Measurements from ENCODE around the gene WDR4. TPM values are rescaled to one million over a fixed set of nuclear protein-coding genes. Genes with fewer than 3 reads are reported as not detected.

Gene WDR4
- total and polyA plus RNA-seq, 2 experiments from 2014 or later, result 8.8 to 9.3 TPM

DNA sequence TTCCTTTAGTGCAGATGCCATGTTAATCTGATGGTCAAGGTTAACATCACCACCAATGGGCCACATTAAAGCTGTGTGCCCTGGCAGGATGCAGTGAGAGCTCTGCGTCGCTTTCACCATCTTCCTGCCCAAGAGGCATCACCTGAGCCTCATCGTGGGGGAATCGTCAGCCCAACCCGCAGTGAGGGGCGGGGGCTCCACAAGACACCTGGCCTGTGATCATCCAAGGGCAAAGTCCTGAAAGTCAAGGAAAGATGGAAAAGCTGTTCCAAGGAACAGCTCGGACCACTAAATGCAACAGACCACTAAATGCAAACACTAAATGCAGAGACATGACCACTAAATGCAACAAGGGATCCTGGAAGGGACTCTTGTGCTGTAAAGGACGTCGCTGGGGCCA is 49.9 kb downstream of the WDR4 start:
- TF ChIP-seq, protein P1, sequence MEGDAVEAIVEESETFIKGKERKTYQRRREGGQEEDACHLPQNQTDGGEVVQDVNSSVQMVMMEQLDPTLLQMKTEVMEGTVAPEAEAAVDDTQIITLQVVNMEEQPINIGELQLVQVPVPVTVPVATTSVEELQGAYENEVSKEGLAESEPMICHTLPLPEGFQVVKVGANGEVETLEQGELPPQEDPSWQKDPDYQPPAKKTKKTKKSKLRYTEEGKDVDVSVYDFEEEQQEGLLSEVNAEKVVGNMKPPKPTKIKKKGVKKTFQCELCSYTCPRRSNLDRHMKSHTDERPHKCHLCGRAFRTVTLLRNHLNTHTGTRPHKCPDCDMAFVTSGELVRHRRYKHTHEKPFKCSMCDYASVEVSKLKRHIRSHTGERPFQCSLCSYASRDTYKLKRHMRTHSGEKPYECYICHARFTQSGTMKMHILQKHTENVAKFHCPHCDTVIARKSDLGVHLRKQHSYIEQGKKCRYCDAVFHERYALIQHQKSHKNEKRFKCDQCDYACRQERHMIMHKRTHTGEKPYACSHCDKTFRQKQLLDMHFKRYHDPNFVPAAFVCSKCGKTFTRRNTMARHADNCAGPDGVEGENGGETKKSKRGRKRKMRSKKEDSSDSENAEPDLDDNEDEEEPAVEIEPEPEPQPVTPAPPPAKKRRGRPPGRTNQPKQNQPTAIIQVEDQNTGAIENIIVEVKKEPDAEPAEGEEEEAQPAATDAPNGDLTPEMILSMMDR (IDR thresholded peaks at IDR 0.05; ENCODE audit: low read depth, low read length), result no peak

DNA sequence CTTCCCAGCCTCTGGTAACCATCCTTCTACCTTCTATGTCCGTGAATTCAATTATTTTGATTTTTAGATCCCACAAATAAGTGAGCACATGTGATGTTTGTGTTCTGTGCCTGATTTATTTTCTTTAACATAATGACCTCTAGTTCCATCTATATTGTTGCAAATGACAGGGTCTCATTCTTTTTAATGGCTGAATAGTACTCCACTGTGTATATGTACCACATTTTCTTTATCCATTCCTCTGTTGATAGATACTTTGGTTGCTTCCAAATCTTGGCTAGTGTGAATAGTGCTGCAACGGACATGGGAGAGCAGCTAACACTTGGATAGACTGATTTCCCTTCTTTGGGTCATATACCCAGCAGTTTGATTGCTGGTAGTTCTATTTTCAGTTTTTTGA is 51.8 kb downstream of the WDR4 start:
- no peaks in the 10 kb centered on the region for H3K9me3 ChIP-seq (ENCODE audit: low read depth)
- TF ChIP-seq, protein P1 (IDR thresholded peaks at IDR 0.05; ENCODE audit: low read depth, low read length), result no peak
- H3K27ac ChIP-seq, result no peak overlapping the region
- H3K27me3 ChIP-seq, result no peaks in the 10 kb centered on the region
- no peak for DNase-seq (ENCODE audit: low read depth in 1 of 2, low spot score in 1 of 2)
- no peaks in the 10 kb centered on the region for H3K36me3 ChIP-seq
- peaks cover 7% of the 10 kb centered on the region for H3K4me1 ChIP-seq (ENCODE audit: low read depth)
- H3K4me3 ChIP-seq, result no peak overlapping the region

More for the DNA sequence above, 49.9 kb downstream of the WDR4 start:
- Histone ChIP-seq H3K27ac (no peak overlapping the region), H3K9me3 (ENCODE audit: low read depth) (no peaks in the 10 kb centered on the region), H3K36me3 (no peaks in the 10 kb centered on the region), H3K27me3 (no peaks in the 10 kb centered on the region), H3K4me1 (ENCODE audit: low read depth) (no peaks in the 10 kb centered on the region), H3K4me3 (no peak overlapping the region)
- no peak for DNase-seq (ENCODE audit: low read depth in 1 of 2, low spot score in 1 of 2)

- Histone ChIP-seq H3K36me3 (no peaks in the 10 kb centered on the region), H3K27ac (no peak overlapping the region)
Measured at GRCh38 chr21:42820616-42821465, 58.5 kb downstream of the WDR4 start.

DNA sequence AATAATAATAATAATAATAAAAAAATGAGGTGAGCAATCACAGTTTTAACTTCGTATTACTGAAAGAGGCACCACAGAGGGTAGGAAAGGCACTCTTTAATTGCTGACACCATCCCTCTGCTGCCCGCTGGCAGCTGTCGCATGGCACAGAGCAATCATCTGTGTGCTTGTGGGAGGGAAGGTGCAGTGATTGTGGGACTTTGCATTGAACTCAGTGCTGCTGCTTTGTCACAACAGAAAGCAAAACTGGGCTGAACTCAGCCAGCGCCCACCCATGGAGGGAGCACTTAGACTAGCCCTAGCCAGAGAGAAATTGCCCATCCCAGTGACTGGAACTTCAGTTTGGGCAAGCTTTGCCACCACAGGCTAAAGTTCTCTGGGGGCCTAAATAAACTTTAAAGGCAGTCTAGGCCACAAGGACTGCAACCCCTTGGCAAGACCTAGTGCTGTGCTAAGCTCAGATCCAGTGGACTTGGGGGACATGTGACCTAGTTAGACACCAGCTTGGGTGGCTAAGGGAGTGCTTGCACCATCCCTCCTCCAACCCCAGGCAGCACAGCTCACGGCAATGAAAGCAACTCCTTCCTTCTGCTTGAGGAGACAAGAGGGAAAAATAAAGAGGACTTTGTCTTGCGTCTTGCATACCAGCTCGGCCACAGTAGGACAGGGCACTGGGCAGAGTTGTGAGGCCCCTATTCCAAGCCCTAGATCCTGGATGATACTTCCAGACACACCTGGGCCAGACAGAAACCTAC is 59.3 kb downstream of the WDR4 start:
- H3K4me3 ChIP-seq, result no peak overlapping the region
- H3K27ac ChIP-seq, result no peak overlapping the region
- no peaks in the 10 kb centered on the region for H3K9me3 ChIP-seq (ENCODE audit: low read depth)
- H3K4me1 ChIP-seq (ENCODE audit: low read depth), result peaks cover 7% of the 10 kb centered on the region
- no peak for DNase-seq (ENCODE audit: low read depth in 1 of 2, low spot score in 1 of 2)
- H3K36me3 ChIP-seq, result no peaks in the 10 kb centered on the region
- H3K27me3 ChIP-seq, result no peaks in the 10 kb centered on the region
- TF ChIP-seq, protein P1 (IDR thresholded peaks at IDR 0.05; ENCODE audit: low read depth, low read length), result no peak

More at GRCh38 chr21:42820616-42821465, 58.5 kb downstream of the WDR4 start:
- Histone ChIP-seq H3K4me3 (no peak overlapping the region), H3K4me1 (ENCODE audit: low read depth) (peaks cover 7% of the 10 kb centered on the region), H3K9me3 (ENCODE audit: low read depth) (no peaks in the 10 kb centered on the region), H3K27me3 (no peaks in the 10 kb centered on the region)
- no peak for DNase-seq (ENCODE audit: low read depth in 1 of 2, low spot score in 1 of 2)
- TF ChIP-seq, protein P1 (IDR thresholded peaks at IDR 0.05; ENCODE audit: low read depth, low read length), result no peak

DNA sequence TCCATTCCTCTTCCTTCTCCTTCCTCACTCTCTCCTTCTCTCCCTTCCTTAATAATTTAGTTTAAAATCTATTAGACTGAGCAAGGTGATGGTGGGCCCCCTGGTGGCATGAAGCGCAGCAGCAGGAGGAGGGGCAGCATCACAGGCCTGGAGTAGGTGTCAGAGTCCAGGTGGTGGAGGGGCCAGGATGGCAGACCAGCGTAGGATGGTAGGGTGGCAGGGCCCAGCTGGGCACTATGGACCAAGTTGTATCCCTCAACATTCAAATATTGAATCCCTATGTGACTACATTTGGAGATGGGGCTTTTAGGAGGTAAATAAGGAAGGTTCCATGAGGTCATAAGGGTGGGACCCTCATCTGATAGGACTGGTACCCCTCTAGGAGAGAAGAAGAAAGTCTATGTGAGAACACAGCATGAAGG is 61.0 kb downstream of the WDR4 start:
- TF ChIP-seq, protein P1 (IDR thresholded peaks at IDR 0.05; ENCODE audit: low read depth, low read length), result peak; percentile 97
- Histone ChIP-seq H3K27ac (no peak overlapping the region), H3K27me3 (no peaks in the 10 kb centered on the region), H3K9me3 (ENCODE audit: low read depth) (no peaks in the 10 kb centered on the region), H3K4me3 (no peak overlapping the region), H3K4me1 (ENCODE audit: low read depth) (peaks cover 6% of the 10 kb centered on the region), H3K36me3 (no peaks in the 10 kb centered on the region)
- peak; percentile 33 to 70 for DNase-seq (ENCODE audit: low read depth in 1 of 2, low spot score in 1 of 2)

Data from cardiac muscle cell (in vitro differentiated cells and primary cell).